ENCODE data around the gene GABRD.

GABRD gene

GRCh38 chr1:1971017-1971416 lies 48.1 kb upstream of the GABRD start:
- Histone ChIP-seq H3F3A (ENCODE audit: low read depth) (no peaks in the 10 kb centered on the region), H3K9me2 (replicated peaks; ENCODE audit: low read depth, low read length) (no peaks in the 10 kb centered on the region), H3K9me3 (ENCODE audit: insufficient read depth, low read depth, low read length) (peaks cover 7% of the 10 kb centered on the region; the same call in 1 of the 2 replicates), H2AFZ (ENCODE audit: low read length) (no peak overlapping the region), H3K36me3 (ENCODE audit: insufficient read depth, low read length) (no peaks in the 10 kb centered on the region), H3K4me2 (ENCODE audit: low read depth, low read length, poor library complexity, severe bottlenecking) (no peak overlapping the region), H3K4me1 (ENCODE audit: insufficient read depth, low read length, poor library complexity, severe bottlenecking) (no peaks in the 10 kb centered on the region), H3K79me2 (ENCODE audit: insufficient read depth, low read length) (no peaks in the 10 kb centered on the region), H3K4me3 (ENCODE audit: low read length, poor library complexity, severe bottlenecking) (no peak overlapping the region), H3K9ac (ENCODE audit: low read depth, low read length, poor library complexity, severe bottlenecking) (no peak overlapping the region), H3K27me3 (ENCODE audit: insufficient read depth, low read length, poor library complexity, severe bottlenecking) (no peaks in the 10 kb centered on the region), H4K20me1 (ENCODE audit: insufficient read depth, low read length, poor library complexity, severe bottlenecking) (no peaks in the 10 kb centered on the region)
- TF ChIP-seq CTCF (conservative IDR thresholded peaks at IDR 0.05; ENCODE audit: low read length): no peak
- no peak for TF ChIP-seq EZH2phosphoT487 (IDR thresholded peaks at IDR 0.05; ENCODE audit: borderline replicate concordance)

DNA sequence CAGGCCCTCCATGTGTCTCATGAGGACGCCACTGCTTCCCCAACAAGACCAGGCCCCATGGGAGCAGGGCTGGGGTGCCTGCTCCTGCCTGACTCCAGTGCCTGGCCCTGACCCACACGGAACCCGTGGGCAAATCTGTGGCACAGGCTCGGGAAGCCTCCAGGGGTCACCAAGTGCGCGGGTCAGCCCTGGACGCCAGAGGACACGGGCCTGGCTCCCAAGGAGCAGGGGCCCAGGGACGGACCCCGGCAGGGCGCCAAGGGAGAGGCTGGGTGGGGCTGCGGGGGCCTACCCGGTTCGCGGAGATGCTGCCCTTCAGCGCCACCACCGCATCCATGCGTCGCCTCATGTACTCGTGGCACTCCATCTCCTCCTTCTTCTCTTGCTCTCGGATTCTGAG lies 47.5 kb upstream of the GABRD start:
- Histone ChIP-seq H3K4me1 (ENCODE audit: insufficient read depth, low read length, poor library complexity, severe bottlenecking) (no peaks in the 10 kb centered on the region), H3K36me3 (ENCODE audit: insufficient read depth, low read length) (no peaks in the 10 kb centered on the region)
- TF ChIP-seq EZH2phosphoT487 (IDR thresholded peaks at IDR 0.05; ENCODE audit: borderline replicate concordance): no peak
- no peak for TF ChIP-seq CTCF (conservative IDR thresholded peaks at IDR 0.05; ENCODE audit: low read length)

DNA sequence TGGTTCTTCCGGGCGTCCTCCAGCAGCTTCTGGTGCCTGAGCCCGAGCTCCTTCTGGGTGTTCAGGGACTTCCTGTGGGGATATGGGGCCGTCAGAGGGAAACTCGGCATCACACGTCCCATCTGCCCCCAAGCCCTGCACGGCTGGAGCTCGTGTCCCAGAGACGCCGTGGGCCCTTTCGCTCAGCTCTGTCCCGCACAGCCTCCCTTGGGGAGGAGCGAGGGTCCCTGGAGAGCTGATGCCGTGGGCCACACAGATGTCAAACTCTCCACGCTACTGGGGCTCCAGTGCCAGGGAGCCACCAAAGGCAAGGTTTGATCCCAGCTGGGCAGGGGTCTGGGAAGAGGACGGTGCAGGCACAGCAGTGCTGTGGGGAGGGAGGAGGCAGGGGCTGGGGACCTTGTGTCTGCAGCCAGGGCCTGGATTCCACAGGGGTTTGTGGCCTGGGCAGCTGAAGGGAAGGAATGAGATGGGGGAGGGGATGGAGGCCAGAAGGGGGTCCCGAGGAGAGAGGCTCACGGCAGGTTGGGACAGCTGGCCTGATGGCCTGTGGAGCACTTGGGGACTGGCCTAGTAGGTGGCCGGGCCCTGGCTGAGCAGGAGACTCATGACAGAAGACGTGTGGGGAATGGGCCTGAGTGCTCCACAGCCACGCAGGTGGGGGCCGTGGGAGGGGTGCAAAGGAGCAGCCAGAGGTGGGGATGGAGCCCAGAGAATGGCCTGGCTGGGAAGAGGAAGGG lies 46.0 kb upstream of the GABRD start:
- no peaks in the 10 kb centered on the region for H3K79me2 ChIP-seq (ENCODE audit: insufficient read depth, low read length)
- H3F3A ChIP-seq (ENCODE audit: low read depth): no peaks in the 10 kb centered on the region
- H3K36me3 ChIP-seq (ENCODE audit: insufficient read depth, low read length): no peaks in the 10 kb centered on the region
- no peaks in the 10 kb centered on the region for H3K27me3 ChIP-seq (ENCODE audit: insufficient read depth, low read length, poor library complexity, severe bottlenecking)
- H3K9ac ChIP-seq (ENCODE audit: low read depth, low read length, poor library complexity, severe bottlenecking): no peak overlapping the region
- TF ChIP-seq EZH2phosphoT487 (IDR thresholded peaks at IDR 0.05; ENCODE audit: borderline replicate concordance) (no peak), CTCF (conservative IDR thresholded peaks at IDR 0.05; ENCODE audit: low read length) (no peak)
- no peak overlapping the region for H3K4me2 ChIP-seq (ENCODE audit: low read depth, low read length, poor library complexity, severe bottlenecking)
- H2AFZ ChIP-seq (ENCODE audit: low read length): no peak overlapping the region
- H3K9me2 ChIP-seq (replicated peaks; ENCODE audit: low read depth, low read length): no peaks in the 10 kb centered on the region
- no peak overlapping the region for H3K4me3 ChIP-seq (ENCODE audit: low read length, poor library complexity, severe bottlenecking)
- H4K20me1 ChIP-seq (ENCODE audit: insufficient read depth, low read length, poor library complexity, severe bottlenecking): no peaks in the 10 kb centered on the region
- peaks cover 7% of the 10 kb centered on the region; the same call in 1 of the 2 replicates for H3K9me3 ChIP-seq (ENCODE audit: insufficient read depth, low read depth, low read length)
- H3K4me1 ChIP-seq (ENCODE audit: insufficient read depth, low read length, poor library complexity, severe bottlenecking): no peaks in the 10 kb centered on the region

More for the DNA sequence above, 47.5 kb upstream of the GABRD start:
- H3K79me2 ChIP-seq (ENCODE audit: insufficient read depth, low read length): no peaks in the 10 kb centered on the region
- H3K9me3 ChIP-seq (ENCODE audit: insufficient read depth, low read depth, low read length): peaks cover 7% of the 10 kb centered on the region; the same call in 1 of the 2 replicates
- H3K9ac ChIP-seq (ENCODE audit: low read depth, low read length, poor library complexity, severe bottlenecking): no peak overlapping the region
- no peaks in the 10 kb centered on the region for H4K20me1 ChIP-seq (ENCODE audit: insufficient read depth, low read length, poor library complexity, severe bottlenecking)
- H3K4me2 ChIP-seq (ENCODE audit: low read depth, low read length, poor library complexity, severe bottlenecking): no peak overlapping the region
- no peak overlapping the region for H2AFZ ChIP-seq (ENCODE audit: low read length)
- H3F3A ChIP-seq (ENCODE audit: low read depth): no peaks in the 10 kb centered on the region
- H3K9me2 ChIP-seq (replicated peaks; ENCODE audit: low read depth, low read length): no peaks in the 10 kb centered on the region
- no peaks in the 10 kb centered on the region for H3K27me3 ChIP-seq (ENCODE audit: insufficient read depth, low read length, poor library complexity, severe bottlenecking)
- no peak overlapping the region for H3K4me3 ChIP-seq (ENCODE audit: low read length, poor library complexity, severe bottlenecking)
